CD14-positive monocyte (primary cell): ENCODE measurements around the gene TLK2. TPM values are rescaled to one million over a fixed set of nuclear protein-coding genes. Genes with fewer than 3 reads are reported as not detected.
"Not testable (repeated sequence)": the region's sequence is repeated elsewhere in the genome, so short reads cannot be mapped to it uniquely, and the experiment has no call there.

Source experiments
- DNase-seq, 3 donors: peaks; one replicate each; pipeline ENCODE4 v3.0.0-alpha.2; 2011 to 2022
- H2AFZ ChIP-seq: 2 replicates; pipeline ENCODE4 v1.6.0; 2012; ENCODE audit warnings: mild to moderate bottlenecking, low read depth, low read length, inconsistent platforms; ENCODE audit not compliant: insufficient read depth, poor library complexity, severe bottlenecking
- H3K27ac ChIP-seq, 2 donors: 1 replicate in 1 of 2; 2 replicates in 1 of 2; pipeline ENCODE4 v1.5.1; 2012 to 2013; ENCODE audit warnings: low read length in 2 of 2, control low read depth in 1 of 2, inconsistent platforms in 1 of 2, low read depth in 1 of 2, mild to moderate bottlenecking in 1 of 2
- H3K27me3 ChIP-seq, 2 donors: one replicate each; pipeline versions ENCODE4 v1.6.0 to v1.6.1; 2011 to 2013; ENCODE audit warnings: low read length in 2 of 2; ENCODE audit not compliant: control insufficient read depth in 2 of 2, insufficient read depth in 2 of 2
- H3K36me3 ChIP-seq, 2 donors: replicated peaks in 1 of 2; 1 replicate in 1 of 2; 2 replicates in 1 of 2; pipeline versions ENCODE4 v1.5.1 to v1.6.1; 2012 to 2013; ENCODE audit warnings: low read length in 2 of 2, control low read depth in 1 of 2, inconsistent platforms in 1 of 2, mild to moderate bottlenecking in 1 of 2; ENCODE audit not compliant: insufficient read depth in 2 of 2, control insufficient read depth in 1 of 2
- H3K4me1 ChIP-seq, 2 donors: 1 replicate in 1 of 2; 2 replicates in 1 of 2; pipeline versions ENCODE4 v1.5.1 to v1.6.1; 2012 to 2013; ENCODE audit warnings: low read length in 2 of 2, control low read depth in 1 of 2, inconsistent platforms in 1 of 2, mild to moderate bottlenecking in 1 of 2, moderate library complexity in 1 of 2; ENCODE audit not compliant: insufficient read depth in 2 of 2, control insufficient read depth in 1 of 2
- H3K4me2 ChIP-seq: replicated peaks from 2 replicates; pipeline ENCODE3; 2012; ENCODE audit warnings: low read length, moderate library complexity, mild to moderate bottlenecking; ENCODE audit not compliant: poor library complexity, severe bottlenecking; ENCODE audit errors: extremely low read depth
- H3K4me3 ChIP-seq, 3 experiments: fragments of 200-600 bp in 1 of 3; sonication (generic) in 1 of 3; replicated peaks in 1 of 3; 1 replicate in 2 of 3; 2 replicates in 1 of 3; pipeline ENCODE4 v1.5.1; 2011 to 2013; ENCODE audit warnings: low read length in 3 of 3, mild to moderate bottlenecking in 3 of 3, control low read depth in 2 of 3, low read depth in 2 of 3, inconsistent platforms in 1 of 3, moderate library complexity in 1 of 3
- H3K79me2 ChIP-seq: 2 replicates; pipeline ENCODE4 v1.6.0; 2012; ENCODE audit warnings: mild to moderate bottlenecking, control low read depth, inconsistent platforms, low read length, moderate library complexity; ENCODE audit not compliant: insufficient read depth
- H3K9ac ChIP-seq: 2 replicates; pipeline ENCODE4 v1.6.0; 2017; ENCODE audit warnings: low read length, mild to moderate bottlenecking; ENCODE audit not compliant: insufficient read depth, poor library complexity, severe bottlenecking
- H3K9me3 ChIP-seq, 2 donors: replicated peaks in 1 of 2; 1 replicate in 1 of 2; 2 replicates in 1 of 2; pipeline versions ENCODE4 v1.5.1 to v1.6.1; 2012 to 2013; ENCODE audit warnings: low read length in 2 of 2, control low read depth in 1 of 2; ENCODE audit not compliant: control insufficient read depth in 1 of 2, insufficient read depth in 1 of 2
- H4K20me1 ChIP-seq: 2 replicates; pipeline ENCODE4 v1.6.0; 2012; ENCODE audit warnings: mild to moderate bottlenecking, low read length, control low read depth, moderate library complexity; ENCODE audit not compliant: insufficient read depth
- H3K27ac Mint-ChIP-seq, 7 donors: one replicate each; pipeline ENCODE4 v1.8.0; 2020; ENCODE audit warnings: mild to moderate bottlenecking in 7 of 7, mixed read lengths in 7 of 7, moderate library complexity in 6 of 7, inconsistent platforms in 2 of 7
- H3K27me3 Mint-ChIP-seq, 3 donors: one replicate each; pipeline ENCODE4 v1.8.0; 2021 to 2022; ENCODE audit warnings: low read depth in 3 of 3, mild to moderate bottlenecking in 3 of 3, mixed read lengths in 3 of 3, moderate library complexity in 3 of 3, inconsistent platforms in 1 of 3
- H3K36me3 Mint-ChIP-seq, 2 donors: one replicate each; pipeline ENCODE4 v1.8.0; 2020; ENCODE audit warnings: mixed read lengths in 2 of 2, inconsistent platforms in 1 of 2, mild to moderate bottlenecking in 1 of 2
- H3K4me1 Mint-ChIP-seq: one replicate; pipeline ENCODE4 v1.8.0; 2020; ENCODE audit warnings: mild to moderate bottlenecking, mixed read lengths
- H3K4me3 Mint-ChIP-seq, 2 donors: one replicate each; pipeline ENCODE4 v1.8.0; 2020; ENCODE audit warnings: mild to moderate bottlenecking in 2 of 2, mixed read lengths in 2 of 2, moderate library complexity in 1 of 2
- H3K9me3 Mint-ChIP-seq, 7 donors: one replicate each; pipeline ENCODE4 v1.8.0; 2020 to 2022; ENCODE audit warnings: mixed read lengths in 7 of 7, mild to moderate bottlenecking in 6 of 7, moderate library complexity in 6 of 7, inconsistent platforms in 2 of 7
- WGBS: methylation state at CpG from one replicate; pipeline ENCODE4 v1.1.5; 2013; ENCODE audit warnings: missing lambda C conversion rate; ENCODE audit not compliant: insufficient coverage; 5-methylcytosine and 5-hydroxymethylcytosine counted together
- intact Hi-C, 2 donors: fragments of 100-400 bp; cut with micrococcal nuclease; formaldehyde crosslinking; loops; one replicate each; pipeline versions ENCODE4 v1.15.0 to v1.15.1; 2023
- polyA plus RNA-seq, 3 donors: library from polyadenylated mRNA; depleted of rRNA in 1 of 3; unstranded in 2 of 3; stranded (reverse) in 1 of 3; fragments of 300-500 nt in 2 of 3; fragments of >200 nt in 1 of 3; fragmentation: Illumina TruSeq in 2 of 3; gene quantifications; 1 replicate in 2 of 3; 2 replicates in 1 of 3; pipeline ENCODE4 v1.2.3, GENCODE V29; 2012 to 2021
- TF ChIP-seq, protein P1 (sequence below): fragments of 200-600 bp; IDR thresholded peaks from one replicate; pipeline ENCODE4 v1.8.0; 2022; ENCODE audit warnings: antibody characterized with exemption, mild to moderate bottlenecking

TLK2 gene
- polyA plus RNA-seq, 3 donors: 4.0 to 28.2 (median 4.3) TPM

DNA sequence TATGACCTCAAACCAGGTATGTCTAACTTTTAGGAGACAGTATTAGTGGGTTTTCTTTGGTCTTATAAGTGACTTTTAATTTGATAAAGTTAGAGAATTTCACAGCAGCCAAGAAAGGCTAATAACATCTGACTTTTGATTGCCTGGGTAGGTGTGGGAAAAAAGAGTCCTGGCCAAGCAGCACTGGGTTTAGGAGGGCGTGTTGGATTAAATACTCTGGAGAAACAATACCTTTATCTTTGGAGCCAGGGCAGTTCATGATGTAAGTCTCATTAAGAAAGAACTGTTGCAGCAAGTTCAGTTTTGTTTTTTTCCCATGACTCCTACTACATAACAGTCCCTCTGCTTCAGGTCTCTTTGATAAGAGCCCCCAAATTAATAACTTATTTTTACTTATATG is 122.2 kb downstream of the TLK2 start:
- Histone ChIP-seq H3K9me3 (no peaks in the 10 kb centered on the region), H3K27ac (no peak overlapping the region), H2AFZ (no peak overlapping the region), H3K36me3 (peaks cover 75 to 98% of the 10 kb centered on the region in 2 donors), H3K79me2 (no peaks in the 10 kb centered on the region), H3K4me2 (no peak overlapping the region), H3K27me3 (no peaks in the 10 kb centered on the region), H4K20me1 (peaks cover 3% of the 10 kb centered on the region), H3K9ac (no peak overlapping the region), H3K4me1 (no peaks in the 10 kb centered on the region), H3K4me3 (no peak overlapping the region)
- TF ChIP-seq, protein P1, sequence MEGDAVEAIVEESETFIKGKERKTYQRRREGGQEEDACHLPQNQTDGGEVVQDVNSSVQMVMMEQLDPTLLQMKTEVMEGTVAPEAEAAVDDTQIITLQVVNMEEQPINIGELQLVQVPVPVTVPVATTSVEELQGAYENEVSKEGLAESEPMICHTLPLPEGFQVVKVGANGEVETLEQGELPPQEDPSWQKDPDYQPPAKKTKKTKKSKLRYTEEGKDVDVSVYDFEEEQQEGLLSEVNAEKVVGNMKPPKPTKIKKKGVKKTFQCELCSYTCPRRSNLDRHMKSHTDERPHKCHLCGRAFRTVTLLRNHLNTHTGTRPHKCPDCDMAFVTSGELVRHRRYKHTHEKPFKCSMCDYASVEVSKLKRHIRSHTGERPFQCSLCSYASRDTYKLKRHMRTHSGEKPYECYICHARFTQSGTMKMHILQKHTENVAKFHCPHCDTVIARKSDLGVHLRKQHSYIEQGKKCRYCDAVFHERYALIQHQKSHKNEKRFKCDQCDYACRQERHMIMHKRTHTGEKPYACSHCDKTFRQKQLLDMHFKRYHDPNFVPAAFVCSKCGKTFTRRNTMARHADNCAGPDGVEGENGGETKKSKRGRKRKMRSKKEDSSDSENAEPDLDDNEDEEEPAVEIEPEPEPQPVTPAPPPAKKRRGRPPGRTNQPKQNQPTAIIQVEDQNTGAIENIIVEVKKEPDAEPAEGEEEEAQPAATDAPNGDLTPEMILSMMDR: no peak
- Mint-ChIP-seq H3K36me3 (peaks cover 74 to 89% of the 10 kb centered on the region in 2 donors), H3K4me1 (no peaks in the 10 kb centered on the region), H3K27me3 (peaks cover 0 to 1% (median 1%) of the 10 kb centered on the region in 3 donors), H3K27ac (no peak overlapping the region), H3K9me3 (peaks cover 0 to 4% (median 0%) of the 10 kb centered on the region in 7 donors), H3K4me3 (no peak overlapping the region)
- intact Hi-C loops: no loop called here
- WGBS: no CpG with 5 or more reads among the region's 1 CpG
- DNase-seq: no peak

DNA sequence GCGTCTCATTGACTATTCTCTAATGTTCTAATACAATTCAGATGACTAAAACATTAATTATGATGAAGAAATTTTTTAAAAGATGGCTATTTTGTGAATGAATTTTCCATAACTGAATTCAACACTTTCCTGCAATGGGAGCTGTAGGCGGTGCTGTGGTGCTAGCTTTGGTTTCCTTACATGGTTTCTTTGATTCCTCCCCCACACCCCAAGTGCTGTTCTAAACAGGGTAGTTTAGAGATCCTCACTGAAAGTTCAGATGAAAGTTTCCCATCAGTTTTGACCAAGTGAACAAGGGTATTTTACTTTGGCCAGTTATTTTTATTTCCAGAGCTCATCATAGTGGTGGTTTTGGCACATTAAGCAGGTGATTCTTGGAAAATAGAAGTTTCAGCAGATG is 122.8 kb downstream of the TLK2 start:
- Histone ChIP-seq H4K20me1 (peaks cover 3% of the 10 kb centered on the region), H3K27me3 (no peaks in the 10 kb centered on the region), H2AFZ (no peak overlapping the region), H3K4me3 (no peak overlapping the region), H3K4me1 (no peaks in the 10 kb centered on the region), H3K4me2 (no peak overlapping the region), H3K79me2 (no peaks in the 10 kb centered on the region), H3K9ac (no peak overlapping the region), H3K27ac (no peak overlapping the region), H3K36me3 (peaks cover 75 to 98% of the 10 kb centered on the region in 2 donors), H3K9me3 (no peaks in the 10 kb centered on the region)
- H3K36me3 Mint-ChIP-seq: peaks cover 75 to 89% of the 10 kb centered on the region in 2 donors
- DNase-seq: no peak
- peaks cover 0 to 1% (median 1%) of the 10 kb centered on the region in 3 donors for H3K27me3 Mint-ChIP-seq
- H3K27ac Mint-ChIP-seq: no peak overlapping the region
- no peak overlapping the region for H3K4me3 Mint-ChIP-seq
- WGBS: no CpG with 5 or more reads among the region's 2 CpGs
- intact Hi-C loops: no loop called here
- no peaks in the 10 kb centered on the region for H3K4me1 Mint-ChIP-seq
- TF ChIP-seq, protein P1: no peak
- H3K9me3 Mint-ChIP-seq: no peaks in the 10 kb centered on the region

DNA sequence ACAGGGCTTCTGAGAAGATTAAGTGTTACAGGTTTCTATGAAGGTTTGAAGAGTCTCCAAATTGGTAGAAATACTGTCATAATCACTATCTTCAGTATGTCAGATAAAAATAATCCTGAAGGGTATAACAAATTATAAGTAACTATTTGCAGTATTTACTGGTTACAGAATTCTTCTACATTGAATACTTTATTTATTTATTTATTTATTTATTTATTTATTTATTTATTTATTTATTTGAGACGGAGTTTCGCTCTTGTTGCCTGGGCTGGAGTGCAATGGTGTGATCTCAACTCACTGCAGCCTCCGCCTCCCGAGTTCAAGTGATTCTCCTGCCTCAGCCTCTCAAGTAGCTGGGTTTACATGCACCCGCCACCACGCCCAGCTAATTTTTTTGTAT is 125.2 kb downstream of the TLK2 start:
- H3K27me3 Mint-ChIP-seq, H3K4me1 Mint-ChIP-seq, DNase-seq, H3K9me3 ChIP-seq, H3K4me3 ChIP-seq, intact Hi-C loops, H3K27ac ChIP-seq, H3K79me2 ChIP-seq, H2AFZ ChIP-seq, H3K27me3 ChIP-seq, H3K9ac ChIP-seq, H3K4me3 Mint-ChIP-seq, H3K4me1 ChIP-seq, H3K9me3 Mint-ChIP-seq, H4K20me1 ChIP-seq, H3K4me2 ChIP-seq: not testable (repeated sequence)
- Mint-ChIP-seq H3K27ac (peak overlapping the region in 1 of 7 donors; percentile 67), H3K36me3 (peaks cover 77 to 89% of the 10 kb centered on the region in 2 donors)
- peaks cover 78 to 98% of the 10 kb centered on the region in 2 donors for H3K36me3 ChIP-seq
- 100% methylated on average over 2 of the region's 6 CpGs for WGBS
